ENCODE measurements around the gene PEAR1.

DNA sequence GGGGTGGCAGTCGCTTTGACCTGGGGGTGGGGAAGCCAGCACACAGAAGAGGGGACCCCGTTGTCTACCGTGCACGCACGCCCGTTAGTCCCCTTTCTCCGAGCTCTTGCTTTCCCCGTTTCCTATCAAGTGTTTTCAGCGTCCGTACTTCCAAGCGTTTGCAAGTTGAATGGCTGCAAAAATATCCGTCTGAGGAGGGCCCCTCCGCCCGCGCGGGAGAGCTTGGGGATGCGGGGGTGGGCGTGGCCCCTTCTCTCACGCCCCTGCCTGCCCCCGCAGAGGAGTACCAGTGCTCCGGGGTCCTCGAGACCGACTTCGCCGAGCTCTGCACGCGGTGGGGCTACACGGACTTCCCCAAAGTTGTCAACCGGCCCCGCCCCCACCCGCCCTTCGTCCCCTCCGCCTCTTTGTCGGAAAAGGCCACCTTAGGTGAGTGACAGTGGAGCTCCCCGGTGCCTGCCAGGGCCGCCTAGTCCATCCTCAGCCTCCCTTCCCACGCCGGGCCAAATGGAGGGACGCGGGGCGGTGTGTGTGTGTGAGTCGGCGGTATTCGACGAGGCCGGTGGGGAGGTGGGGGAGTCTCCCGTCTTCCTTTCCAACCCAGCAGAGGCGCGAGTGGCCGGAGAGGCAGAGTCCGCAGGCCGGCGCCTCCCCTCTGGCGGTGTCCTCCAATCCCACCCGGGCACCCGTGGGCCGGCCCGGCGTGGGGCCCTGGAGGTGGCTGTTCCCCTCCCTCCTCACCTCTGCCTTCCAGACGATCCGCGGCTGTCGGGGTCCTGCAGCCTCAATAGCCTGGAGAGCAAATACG, 30.4 kb downstream of the PEAR1 start:
- TF ChIP-seq, protein P1, sequence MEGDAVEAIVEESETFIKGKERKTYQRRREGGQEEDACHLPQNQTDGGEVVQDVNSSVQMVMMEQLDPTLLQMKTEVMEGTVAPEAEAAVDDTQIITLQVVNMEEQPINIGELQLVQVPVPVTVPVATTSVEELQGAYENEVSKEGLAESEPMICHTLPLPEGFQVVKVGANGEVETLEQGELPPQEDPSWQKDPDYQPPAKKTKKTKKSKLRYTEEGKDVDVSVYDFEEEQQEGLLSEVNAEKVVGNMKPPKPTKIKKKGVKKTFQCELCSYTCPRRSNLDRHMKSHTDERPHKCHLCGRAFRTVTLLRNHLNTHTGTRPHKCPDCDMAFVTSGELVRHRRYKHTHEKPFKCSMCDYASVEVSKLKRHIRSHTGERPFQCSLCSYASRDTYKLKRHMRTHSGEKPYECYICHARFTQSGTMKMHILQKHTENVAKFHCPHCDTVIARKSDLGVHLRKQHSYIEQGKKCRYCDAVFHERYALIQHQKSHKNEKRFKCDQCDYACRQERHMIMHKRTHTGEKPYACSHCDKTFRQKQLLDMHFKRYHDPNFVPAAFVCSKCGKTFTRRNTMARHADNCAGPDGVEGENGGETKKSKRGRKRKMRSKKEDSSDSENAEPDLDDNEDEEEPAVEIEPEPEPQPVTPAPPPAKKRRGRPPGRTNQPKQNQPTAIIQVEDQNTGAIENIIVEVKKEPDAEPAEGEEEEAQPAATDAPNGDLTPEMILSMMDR (IDR thresholded peaks at IDR 0.05): no peak
- no peak for TF ChIP-seq EZH2 (IDR thresholded peaks at IDR 0.05; ENCODE audit: borderline replicate concordance, insufficient read depth, low read depth, low read length, poor library complexity, severe bottlenecking)

Measured in B cell (primary cell).